VCaP (cell line): ENCODE results near the gene PHAF1.
A peak's percentile ranks its signal among the peaks of the same experiment; 100 is the strongest.

Experiments used
- H3K27ac ChIP-seq: fragments of 450-650 bp; 2 replicates; pipeline ENCODE4 v1.5.1; 2017
- TF ChIP-seq, protein P1 (sequence below): fragments of 450-650 bp; conservative IDR thresholded peaks from 2 replicates; pipeline ENCODE4 v1.5.1; 2017; ENCODE audit warnings: mild to moderate bottlenecking, moderate library complexity

Gene PHAF1

DNA sequence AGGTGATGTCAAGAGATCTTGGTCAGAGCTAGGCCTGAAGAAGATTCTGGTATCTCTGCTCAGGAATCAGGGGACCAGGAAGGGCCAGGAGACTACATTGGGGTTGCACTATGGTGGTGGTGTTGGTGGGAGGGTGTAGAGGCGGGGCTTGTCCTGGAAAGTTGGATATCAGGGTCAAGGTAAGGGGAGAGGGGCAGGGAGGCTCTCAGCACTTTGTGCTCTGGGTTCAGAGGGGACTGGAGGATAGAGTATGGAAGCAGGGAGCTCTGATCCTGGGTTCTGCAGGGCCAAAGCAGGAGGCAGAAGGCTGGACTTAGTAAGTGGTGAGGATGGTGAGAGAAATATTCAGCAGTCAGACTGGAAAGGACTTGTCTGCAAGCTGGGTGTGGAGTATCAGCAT, 63.6 kb downstream of the PHAF1 start:
- TF ChIP-seq, protein P1, sequence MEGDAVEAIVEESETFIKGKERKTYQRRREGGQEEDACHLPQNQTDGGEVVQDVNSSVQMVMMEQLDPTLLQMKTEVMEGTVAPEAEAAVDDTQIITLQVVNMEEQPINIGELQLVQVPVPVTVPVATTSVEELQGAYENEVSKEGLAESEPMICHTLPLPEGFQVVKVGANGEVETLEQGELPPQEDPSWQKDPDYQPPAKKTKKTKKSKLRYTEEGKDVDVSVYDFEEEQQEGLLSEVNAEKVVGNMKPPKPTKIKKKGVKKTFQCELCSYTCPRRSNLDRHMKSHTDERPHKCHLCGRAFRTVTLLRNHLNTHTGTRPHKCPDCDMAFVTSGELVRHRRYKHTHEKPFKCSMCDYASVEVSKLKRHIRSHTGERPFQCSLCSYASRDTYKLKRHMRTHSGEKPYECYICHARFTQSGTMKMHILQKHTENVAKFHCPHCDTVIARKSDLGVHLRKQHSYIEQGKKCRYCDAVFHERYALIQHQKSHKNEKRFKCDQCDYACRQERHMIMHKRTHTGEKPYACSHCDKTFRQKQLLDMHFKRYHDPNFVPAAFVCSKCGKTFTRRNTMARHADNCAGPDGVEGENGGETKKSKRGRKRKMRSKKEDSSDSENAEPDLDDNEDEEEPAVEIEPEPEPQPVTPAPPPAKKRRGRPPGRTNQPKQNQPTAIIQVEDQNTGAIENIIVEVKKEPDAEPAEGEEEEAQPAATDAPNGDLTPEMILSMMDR, result no peak

DNA sequence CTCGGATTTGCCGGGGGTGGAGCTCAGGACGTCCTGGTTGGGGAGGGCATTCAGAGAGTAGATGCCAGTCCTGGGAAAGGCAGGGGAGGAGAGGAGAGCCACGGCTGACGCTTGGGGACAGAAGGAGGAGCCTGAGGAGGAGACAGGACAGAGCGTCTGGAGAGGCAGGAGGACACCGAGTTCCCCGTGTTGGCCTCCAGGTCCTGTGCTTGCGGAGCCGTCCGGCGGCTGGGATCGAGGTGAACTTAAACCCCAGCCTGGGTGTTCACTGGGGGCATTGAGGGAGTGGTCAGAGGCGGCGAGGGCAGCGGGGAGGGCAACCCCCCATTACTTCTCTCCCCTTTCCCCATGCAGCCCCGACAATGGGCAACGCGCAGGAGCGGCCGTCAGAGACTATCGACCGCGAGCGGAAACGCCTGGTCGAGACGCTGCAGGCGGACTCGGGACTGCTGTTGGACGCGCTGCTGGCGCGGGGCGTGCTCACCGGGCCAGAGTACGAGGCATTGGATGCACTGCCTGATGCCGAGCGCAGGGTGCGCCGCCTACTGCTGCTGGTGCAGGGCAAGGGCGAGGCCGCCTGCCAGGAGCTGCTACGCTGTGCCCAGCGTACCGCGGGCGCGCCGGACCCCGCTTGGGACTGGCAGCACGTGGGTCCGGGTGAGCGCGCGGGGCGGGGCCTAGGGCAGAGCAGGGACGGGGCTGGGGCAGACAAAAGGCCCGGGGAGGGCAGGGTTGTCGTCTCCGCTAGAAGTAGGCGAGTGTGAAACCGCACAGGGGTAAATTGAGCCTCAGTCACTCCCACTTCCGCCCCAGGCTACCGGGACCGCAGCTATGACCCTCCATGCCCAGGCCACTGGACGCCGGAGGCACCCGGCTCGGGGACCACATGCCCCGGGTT, 64.3 kb downstream of the PHAF1 start:
- TF ChIP-seq, protein P1, result no peak

More for the DNA sequence above, 63.6 kb downstream of the PHAF1 start:
- peak overlapping the region; percentile 82 for H3K27ac ChIP-seq

GRCh38 chr16:67174706-67175231, 65.0 kb downstream of the PHAF1 start:
- peak overlapping the region; percentile 82 for H3K27ac ChIP-seq
- TF ChIP-seq, protein P1, result no peak

More for the DNA sequence above, 64.3 kb downstream of the PHAF1 start:
- peak overlapping the region; percentile 82 for H3K27ac ChIP-seq

DNA sequence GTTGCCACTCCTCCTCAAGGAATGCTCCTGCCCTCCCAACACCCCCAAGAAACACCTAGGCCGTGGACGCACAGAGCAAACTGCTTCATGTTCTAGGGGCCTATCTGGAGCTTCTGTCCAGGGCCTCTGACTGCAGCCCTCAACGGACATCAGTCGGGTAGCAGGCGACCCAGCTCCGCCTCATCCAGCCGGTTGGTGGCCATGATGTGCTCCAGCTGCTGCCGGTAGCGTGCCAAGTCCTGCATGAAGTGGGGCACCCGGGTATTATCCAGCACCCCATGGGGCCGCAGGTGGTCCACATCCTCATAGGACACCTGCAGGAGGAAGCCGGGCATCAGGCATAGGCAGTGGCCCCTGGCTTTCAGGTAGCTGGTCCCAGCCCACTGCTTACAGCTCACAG, 66.9 kb downstream of the PHAF1 start:
- H3K27ac ChIP-seq, result no peak overlapping the region; the same call in 1 of the 2 replicates
- TF ChIP-seq, protein P1, result no peak

GRCh38 chr16:67177743-67178699, 68.3 kb downstream of the PHAF1 start:
- TF ChIP-seq, protein P1, result no peak
- peak overlapping the region; percentile 74 for H3K27ac ChIP-seq

- H3K27ac ChIP-seq, result peak overlapping the region; percentile 74; the same call in 1 of the 2 replicates
- TF ChIP-seq, protein P1, result peak; percentile 11; the same call in 1 of the 2 replicates
These were observed 69.8 kb downstream of the PHAF1 start for GRCh38 chr16:67179421-67180080.
